Stimulated activated CD4-positive, alpha-beta T cell treated with anti-CD3 and anti-CD28 coated beads, Interleukin-2, amount 100 ng/mL, for 48 hours (primary cell): ENCODE measurements around the gene GPA33.

ENCODE experiments used
- DNase-seq, 2 donors: peaks; one replicate each; pipeline ENCODE4 v3.0.0-alpha.2; 2020

The GPA33 gene

DNA sequence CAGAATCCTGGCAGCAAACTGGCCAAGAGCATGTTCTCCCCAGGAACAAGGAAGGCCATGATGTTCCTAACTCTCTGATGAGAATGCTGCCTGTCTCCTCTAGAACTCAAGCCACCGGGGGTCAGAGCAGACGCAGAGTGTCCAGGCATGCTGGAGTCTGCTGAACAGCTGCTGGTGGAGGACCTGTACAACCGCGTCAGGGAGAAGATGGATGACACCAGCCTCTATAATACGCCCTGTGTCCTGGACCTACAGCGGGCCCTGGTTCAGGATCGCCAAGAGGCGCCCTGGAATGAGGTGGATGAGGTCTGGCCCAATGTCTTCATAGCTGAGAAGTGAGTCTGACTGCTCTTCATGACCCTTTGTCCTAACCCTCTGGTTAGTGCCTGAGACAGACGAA is 27.0 kb upstream of the GPA33 start:
- no peak for DNase-seq

DNA sequence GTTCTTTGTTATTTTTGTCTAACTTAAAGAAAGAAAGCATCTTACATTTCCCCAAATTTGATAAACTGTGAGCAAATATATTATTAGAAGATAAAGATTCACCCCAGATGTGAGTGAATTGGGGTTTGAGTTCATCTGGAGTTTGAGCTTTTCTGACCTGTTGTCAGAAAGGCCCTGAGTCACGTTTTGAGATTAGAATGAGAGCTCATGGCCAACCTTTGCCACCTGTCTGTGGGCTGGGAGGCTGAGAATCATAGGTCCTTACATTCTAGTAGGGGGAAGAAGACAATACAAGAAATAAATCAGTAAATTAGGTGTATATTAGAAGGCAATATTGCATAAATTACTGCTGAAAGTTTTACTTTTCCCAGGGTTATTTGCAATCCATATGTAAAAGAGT is 26.0 kb upstream of the GPA33 start:
- DNase-seq: no peak

DNA sequence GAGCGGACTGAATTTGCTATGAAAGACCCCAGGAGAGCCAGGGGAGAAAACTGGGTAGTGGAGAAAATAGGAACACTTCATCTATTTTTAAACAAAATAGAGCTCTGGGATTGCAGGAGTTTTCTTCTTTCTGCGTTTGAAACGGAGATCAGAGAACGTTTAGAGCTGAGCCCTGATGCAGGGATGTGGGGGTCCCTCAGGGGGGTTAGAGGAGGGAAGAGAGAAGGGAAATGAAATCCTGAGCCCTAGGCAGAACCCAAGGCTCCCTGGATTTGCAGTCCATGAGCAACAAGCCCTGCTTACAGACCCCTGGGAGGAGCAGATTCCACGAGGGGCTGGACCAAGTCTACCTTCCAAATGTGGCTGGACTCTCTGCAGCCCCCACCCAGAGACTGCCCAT is 25.5 kb upstream of the GPA33 start:
- DNase-seq: no peak

DNA sequence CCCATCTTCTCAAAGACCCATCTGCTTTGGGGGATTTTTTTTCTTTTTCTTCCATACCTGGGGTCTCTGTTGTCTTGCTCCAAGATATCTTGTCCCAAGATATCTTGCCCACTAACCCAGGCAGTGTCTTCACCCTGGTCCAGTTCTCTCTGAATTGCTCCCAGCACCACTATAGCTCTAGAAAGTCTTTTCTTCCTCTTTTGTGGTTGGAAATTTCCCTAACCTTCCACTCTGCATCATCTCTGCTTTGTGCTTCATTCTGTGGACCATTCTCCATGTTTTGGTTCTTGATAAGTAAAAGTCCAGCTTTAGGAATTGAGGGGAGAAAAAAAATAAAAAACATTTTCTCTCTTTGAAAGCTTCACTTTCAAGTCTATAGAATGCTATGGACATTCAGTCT is 24.5 kb upstream of the GPA33 start:
- no peak for DNase-seq

DNA sequence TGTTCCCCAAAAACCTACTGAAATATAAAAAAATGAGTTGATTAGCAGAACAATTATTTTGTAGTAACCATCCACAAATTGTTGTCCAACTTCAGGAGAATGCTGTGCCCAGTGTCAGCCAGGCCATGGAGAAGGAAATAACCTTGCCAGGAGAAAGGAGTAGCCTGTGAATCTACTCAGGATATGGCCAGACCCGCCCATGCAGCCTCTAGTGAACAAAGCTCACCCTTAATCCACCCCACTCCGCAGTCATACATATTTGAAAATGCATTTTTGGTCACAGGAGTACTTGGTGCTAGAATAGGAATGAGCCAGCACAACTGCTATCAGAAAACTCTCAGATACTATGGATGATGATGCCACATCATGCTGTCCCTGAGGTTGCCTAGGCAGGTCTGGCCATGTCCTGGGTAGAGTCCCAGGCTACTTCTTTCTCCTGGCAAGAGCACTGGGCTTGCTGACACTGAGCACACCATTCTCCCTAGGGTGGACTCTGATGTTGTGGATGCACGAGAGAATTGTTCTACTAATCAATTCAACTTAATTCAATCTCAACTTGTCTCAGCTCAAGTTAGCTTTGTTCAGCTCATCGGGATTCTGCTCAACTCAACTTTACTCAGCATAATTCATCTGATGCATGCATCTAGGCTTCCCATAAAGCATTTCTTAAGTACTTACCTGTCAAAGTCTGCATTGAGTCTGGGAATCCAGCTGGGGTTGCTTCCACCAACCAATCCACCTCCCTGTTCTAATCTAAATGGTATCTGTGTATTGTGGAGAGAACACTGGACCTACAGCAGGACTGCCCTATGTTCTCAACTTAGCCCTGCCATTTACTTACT is 21.9 kb upstream of the GPA33 start:
- no peak for DNase-seq

DNA sequence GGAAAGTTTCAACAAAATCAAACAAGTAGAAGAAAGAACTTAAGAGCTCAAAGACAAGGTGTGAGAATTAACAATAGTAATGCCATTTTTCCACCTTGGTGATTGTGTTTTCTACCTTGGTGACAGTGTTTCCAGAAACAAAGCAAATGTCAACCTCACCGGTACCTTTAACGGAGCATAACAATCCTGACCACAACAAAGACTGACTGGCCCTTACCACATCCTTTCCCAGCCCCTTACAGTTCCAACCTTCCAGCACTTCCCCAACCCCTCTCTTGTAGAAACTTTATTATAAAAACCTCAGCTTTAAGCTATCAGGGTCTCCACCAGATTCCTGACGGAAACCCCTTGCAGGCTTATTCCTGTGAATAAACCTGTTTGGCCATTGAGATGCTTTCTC is 20.4 kb upstream of the GPA33 start:
- no peak for DNase-seq

DNA sequence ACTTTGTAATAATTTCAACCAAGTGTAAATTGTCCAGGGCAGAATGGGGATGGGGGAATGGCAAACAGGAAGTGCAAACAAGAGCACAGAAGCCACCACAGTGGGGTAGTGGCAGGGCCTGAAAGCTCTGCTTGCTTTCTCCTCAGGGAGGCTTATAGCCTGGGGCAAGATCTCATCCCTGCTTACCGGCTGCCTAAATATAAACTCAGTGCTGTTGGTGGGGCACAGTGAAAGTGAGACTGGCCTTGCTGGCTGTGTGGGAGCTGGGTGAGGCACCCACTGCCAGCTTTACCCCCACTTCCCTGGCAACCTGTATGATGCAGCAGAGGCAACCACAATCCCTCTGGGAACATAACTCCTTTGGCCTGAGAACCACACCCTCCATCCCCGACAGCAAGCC is 18.9 kb upstream of the GPA33 start:
- no peak for DNase-seq

DNA sequence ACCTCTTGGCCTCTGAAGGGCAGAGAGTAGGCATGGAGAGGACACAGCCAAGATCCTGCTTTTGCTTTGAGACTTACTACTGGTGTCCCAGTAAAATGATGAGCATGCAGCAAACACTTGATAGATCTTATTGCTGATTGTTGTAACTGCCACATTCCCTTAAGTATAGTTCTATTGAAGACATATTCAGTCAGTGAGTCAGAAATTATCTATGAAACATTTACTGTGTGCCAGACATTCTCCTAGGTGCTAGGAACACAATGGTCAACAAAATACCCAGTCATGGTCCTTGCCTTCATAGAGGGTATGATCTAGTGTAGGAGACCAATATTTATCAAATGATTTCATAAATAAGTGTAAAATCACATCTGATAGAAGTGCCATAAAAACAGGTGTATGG is 17.3 kb upstream of the GPA33 start:
- DNase-seq: no peak

DNA sequence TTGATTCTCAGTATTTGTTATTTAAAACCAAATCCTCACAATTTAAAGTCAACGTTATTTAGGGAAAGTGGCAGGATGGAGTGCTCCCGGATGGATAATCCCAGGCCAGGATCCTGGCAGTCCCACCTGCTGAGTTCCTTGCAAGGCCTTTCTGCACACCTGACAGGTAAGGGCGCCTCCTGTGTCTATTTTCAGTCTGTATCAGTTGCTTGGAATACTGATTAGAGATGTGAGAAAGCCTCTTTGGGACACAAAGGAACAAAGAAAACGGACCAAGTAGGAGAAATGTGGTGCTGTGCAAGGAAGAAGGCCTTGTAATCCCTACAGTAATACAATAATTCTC is 15.9 kb upstream of the GPA33 start:
- no peak for DNase-seq

DNA sequence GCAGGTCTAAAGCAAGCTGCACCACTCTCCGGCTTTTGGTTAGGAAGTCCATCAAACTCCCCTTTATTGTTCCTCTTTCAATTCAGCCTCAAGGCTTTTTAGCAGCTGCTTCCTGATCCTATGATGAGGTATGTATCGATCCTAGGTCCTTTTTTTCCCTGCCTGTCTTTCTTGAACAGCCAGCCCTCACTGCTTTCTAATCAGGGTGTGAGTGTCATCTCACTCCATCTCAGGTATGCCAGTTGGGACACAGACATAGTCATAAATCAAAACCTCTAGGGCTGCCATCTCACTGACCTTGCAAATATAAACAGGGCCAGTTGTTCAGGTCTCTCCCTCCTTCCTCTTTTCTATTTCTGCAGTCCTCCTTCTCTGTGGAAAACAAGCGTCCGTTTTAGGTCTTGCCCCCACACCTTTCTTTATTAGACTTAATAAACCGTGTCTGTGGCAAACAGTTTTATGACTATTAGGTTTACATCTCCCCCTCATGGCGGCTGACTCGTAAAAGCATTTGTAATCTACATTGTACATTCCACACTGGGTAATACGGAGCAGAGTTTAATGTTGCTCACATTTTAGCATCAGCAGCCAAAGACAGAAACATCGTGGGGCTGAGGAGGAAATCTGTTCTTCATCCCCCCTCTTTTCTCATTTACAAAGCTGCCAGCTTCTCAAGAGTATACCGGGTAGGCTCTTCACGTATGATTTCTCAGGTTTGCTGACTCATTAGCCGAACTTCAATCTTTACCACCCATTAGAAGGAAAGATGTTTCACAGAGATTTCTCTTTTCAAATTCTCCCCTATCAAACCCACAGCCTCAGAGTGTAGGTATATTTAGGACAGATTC is 15.3 kb upstream of the GPA33 start:
- no peak for DNase-seq

DNA sequence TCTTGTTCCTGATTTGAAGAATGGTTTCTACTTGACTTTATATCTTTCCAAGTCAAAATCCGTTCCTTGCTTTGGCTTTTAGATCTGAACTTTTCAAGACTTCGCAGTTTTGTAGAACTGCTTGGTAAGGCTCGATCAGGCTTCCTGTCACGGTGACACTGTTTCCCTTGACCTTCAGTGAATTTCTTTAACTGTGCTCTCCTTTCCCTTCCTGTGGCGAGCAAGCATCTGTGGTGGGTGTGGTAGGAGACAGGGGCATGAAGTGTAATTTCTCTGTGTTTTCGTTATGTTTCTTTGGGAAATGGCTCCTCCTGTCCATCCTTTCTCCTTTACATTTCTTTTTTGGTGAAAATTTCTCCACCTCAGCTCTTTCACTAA is 14.1 kb upstream of the GPA33 start:
- no peak for DNase-seq

DNA sequence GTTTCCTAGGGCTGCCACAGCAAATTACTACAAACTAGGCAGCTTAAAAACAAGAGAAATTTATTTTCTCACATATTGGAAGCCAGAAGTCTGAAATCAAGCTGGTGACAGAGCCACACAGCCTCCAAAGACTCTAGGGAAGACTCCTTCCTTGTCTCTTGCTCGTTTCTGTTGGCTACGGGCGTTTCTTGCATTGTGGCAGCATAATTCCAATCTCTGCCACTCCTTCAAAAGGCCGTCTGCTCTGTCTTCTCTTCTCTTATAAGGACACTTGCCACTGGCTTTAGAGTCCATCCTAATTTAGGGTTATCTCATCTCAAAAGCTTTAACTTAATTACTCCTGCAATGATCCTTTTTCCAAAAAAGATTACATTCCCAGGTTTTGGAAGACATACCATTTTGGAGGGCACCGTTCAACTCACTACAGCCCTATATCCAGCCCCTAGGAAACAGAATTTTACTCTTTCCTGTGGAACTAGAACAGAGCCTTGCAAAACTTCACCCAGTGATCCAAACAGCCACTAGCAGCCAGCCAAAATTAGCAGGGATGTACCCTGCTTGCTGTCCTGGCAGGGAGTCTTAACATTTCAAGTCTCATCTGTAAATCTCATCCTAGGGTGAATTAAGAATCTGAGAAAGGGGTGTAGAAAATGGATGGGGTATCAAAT is 12.9 kb upstream of the GPA33 start:
- DNase-seq: no peak

DNA sequence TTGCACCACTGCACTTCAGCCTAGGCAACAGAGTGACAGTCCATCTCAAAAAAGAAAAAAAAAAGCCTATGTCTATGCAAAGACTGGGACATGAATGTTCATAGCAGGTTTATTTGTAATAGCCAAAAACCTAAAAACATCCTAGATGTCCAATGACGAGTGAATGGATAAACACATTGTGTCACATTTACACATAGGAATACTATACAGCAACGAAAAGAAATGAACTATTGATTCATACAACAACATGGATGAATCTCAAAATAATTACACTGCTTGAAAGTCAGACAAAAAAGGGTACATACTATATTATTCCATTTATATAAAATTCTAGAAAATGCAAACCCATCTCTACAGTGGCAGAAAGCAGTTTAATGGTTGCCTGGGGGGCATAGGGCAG is 11.6 kb upstream of the GPA33 start:
- DNase-seq: no peak

DNA sequence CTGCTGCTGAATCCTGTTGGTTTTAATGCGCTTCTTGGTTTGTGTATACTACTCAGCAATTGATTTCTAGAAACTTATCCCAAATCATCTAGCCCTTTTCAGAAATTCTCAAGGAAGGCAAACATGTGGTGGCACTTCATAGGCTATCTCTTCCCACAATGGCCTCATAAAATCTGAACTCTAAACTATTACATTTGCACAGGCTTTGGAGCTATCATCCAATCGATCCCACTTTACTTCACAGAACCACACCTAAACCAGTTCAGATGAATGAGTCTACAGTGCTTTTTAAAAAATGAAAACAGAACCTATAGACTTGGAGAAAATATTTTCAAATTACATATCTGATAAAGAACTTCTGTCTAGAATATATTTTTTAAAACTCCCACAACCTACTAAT is 10.6 kb upstream of the GPA33 start:
- no peak for DNase-seq

DNA sequence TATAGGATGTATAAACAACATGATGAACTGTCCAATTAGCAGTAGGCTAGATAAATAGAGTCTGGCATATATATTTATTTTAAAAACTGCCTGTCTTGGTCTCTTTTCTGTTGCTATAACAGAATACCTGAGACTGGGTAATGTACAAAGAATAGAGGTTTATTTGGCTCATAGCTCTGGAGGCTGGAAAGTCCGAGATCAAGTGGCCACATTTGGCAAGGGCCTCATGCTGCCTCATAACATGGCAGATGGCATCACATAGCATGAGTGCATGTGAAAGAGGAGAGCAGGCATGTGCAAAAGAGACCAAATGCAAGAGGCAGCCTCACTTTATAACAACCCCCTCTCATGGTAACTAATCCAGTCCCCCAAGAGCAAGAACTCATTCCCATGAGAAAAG is 9.7 kb upstream of the GPA33 start:
- no peak for DNase-seq

DNA sequence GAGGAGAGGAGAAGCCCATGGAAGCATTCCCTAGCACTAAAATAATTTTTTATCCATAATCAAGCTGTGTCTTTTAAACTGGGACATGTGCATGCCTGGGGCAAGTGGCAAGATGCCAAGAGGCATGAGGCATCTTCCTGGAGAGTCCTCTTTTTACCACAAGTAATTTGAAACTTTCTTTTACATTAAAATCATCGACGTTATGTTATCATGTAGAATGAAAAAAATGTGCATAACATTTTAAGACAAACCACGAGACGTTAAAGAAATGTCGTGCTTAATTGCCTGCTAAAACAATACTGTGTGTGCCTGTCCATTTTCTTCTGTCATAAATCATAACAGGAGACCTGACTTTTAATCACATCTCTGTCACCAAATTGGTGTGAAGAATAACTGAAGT is 5.2 kb upstream of the GPA33 start:
- no peak for DNase-seq

DNA sequence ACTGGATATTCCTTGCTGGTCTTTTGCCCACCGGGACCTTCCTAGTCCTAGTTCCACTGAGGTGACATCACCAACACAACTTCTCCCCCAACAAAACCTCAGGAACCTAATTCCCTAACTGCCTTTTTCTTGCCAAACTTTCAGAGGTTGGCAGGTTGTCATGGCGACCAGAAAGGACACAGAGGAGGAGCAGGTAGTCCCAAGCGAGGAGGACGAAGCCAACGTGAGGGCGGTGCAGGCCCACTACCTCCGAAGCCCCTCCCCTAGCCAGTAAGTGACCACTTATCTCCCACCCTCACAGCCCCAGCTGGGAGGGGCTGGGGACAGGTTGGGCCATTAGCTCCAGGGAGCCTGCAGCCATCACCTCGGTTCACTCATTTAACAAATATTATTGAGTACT is 4.5 kb upstream of the GPA33 start:
- DNase-seq: no peak

DNA sequence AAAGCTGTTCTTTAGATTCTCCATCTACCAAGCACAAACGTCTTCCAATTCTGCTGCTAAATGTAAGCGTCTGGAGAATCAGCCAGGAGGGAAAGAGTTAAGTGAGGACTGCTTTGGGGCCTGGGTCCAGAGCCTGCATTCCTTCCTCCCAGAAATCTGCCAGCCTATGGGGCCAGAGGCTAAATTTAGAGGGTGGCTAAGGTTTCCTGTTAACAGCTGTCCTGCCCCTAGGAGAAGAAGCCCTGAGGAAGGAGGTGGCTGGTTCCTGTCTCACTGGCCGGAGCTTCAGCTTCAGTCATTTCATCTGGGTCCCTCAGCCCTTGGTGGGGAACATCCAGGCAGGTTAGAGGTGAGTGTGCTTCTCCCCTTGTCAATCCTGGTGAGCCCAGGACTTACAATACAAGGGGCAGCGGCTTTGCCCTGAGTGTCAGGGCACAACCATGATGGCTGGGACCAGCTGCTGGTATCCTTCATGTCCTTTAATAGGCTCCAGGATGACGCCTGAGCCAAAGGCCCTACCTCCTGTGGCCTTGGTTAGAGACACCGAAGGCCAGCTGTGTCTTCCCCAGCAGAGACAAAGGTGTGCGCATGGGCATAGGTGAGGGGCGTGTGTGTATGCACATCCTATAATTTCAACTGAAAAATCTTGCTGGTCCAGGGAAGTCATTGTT is 3.8 kb upstream of the GPA33 start, which contains the start of gene STYXL2:
Gene STYXL2, plus strand, starts transcription at position 230 of the 671 bp plus-strand sequence. CDS start 775 bp downstream, outside the sequence.
- no peak for DNase-seq

DNA sequence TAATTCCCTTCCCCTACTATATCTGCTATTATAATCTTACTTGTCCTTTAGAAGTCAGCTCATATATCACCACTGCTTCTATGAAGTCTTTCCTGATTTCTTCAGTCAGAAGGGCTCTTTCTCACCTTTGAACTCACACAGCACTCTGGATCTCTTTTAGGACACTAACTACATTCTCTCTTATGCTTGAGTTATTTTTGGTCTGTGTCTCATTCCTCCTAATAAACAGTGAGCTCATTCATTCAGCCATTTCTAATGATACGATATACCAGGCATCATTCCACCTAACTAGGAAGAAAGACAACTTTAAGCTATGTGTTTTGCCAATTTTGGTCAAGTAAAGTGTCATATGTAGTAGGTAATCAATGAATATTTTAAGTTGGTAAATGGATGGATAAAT is 2.5 kb upstream of the GPA33 start:
- no peak for DNase-seq

DNA sequence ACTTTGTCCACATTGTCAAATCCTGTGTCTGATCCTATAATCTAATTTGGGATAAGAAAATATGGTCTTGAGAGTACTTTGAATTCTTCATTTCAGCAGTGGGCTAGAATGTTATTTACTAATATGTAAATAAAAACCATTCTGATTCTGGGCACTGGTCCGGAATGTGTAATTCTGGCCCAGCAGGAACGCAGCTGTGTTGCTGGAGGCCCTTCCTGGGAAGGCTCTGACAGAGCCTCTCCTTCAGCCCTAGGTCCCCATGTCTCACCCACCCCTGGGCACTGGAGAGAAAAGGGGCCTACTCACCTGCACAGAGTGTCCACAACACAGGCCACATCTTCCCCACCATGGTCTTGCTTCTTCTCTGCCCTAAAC is 251 bp downstream of the GPA33 start:
- no peak for DNase-seq

DNA sequence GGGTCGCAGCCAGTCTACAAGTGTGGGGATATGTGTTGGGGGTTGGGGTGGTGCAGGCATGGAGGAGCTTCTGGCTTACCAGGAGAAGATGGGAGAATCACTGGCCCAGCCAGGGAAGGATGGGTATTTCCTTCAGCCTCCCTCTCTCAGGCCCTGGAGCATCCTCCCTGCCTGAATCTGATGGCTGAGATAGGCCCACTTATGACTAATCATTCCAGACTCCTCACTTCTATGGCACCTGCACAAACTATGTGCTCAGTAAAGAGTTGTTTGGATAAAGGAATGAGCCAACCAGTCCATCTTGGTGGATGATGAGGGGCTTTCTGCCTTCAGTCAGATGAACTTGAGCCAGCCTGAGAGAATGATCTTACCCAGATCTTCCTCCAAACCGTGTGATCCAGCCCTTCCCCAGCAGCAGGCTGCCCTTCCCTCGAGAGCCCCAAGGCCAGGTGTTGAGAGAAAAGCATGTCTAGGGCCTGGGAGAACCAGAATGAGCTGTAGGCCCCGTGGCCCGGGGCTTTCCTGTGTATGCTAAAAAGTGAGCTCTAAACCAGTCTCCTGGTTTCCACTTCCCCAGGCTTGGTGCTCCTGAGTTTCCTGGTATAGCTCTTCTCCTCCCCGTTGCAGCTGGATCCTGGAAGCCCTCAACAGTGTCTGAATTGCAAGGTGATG is 1.3 kb downstream of the GPA33 start:
- no peak for DNase-seq

DNA sequence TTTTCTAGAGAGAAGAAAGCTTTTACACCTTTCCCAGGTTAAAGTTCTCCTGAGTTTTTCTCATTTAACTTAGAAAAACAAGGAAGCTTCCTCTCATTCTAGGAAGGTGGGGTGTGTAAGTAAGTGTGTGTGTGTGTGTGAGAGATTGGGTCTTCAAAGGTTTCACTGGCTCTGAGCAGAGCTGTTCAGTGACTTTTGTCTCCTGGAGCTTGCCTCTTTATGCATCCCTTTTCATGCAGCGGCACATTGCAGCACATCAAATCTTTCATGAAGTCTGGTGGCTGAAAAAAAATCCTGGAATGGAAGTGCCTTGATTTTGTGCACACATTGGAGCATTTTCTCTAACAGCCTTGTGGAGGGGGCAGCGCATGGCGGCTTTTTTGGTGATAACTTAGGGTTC is 3.4 kb downstream of the GPA33 start:
- no peak for DNase-seq

DNA sequence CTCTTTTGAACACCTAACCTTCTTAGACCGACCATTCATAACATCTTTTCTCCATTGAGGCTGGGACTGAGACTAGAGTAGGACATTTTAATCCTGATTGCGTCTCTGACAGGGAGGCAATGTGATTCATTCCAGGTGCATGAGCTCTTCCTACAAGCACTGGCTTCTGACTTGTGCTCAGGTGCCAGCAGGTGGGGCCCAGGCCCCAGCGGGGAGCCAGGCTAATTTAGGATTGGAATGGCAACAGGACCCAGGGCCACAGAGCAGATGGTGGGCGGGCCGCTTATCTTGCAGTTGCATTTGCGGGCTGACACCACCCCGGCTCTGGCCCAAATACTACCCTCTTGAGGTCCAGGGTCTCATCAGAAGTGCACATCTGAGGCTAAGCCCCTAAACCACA is 4.1 kb downstream of the GPA33 start:
- DNase-seq: no peak
